ENCODE measurements around the gene NR4A3. TPM values are rescaled to one million over a fixed set of nuclear protein-coding genes. Genes with fewer than 3 reads are reported as not detected.
"Not testable (repeated sequence)": the region's sequence is repeated elsewhere in the genome, so short reads cannot be mapped to it uniquely, and the experiment has no call there.

Gene NR4A3
- total RNA-seq, 1 experiment from 2014 or later, result 0.10 TPM

GRCh38 chr9:99835142-99835541 lies 13.5 kb downstream of the NR4A3 start:
- Histone ChIP-seq H3K27me3 (ENCODE audit: control insufficient read depth, insufficient read depth, low read length) (peaks cover 13% of the 10 kb centered on the region), H3K36me3 (replicated peaks; ENCODE audit: control insufficient read depth, insufficient read depth, low read length) (no peaks in the 10 kb centered on the region), H3K4me3 (ENCODE audit: insufficient read depth, low read depth, low read length) (no peak overlapping the region)
- DNase-seq, result no peak

- DNase-seq, result no peak
- H3K27me3 ChIP-seq (ENCODE audit: control insufficient read depth, insufficient read depth, low read length), result peaks cover 9% of the 10 kb centered on the region
- H3K36me3 ChIP-seq (replicated peaks; ENCODE audit: control insufficient read depth, insufficient read depth, low read length), result no peaks in the 10 kb centered on the region
- H3K4me3 ChIP-seq (ENCODE audit: insufficient read depth, low read depth, low read length), result no peak overlapping the region
Measured at GRCh38 chr9:99835581-99835980, 13.9 kb downstream of the NR4A3 start.

- Histone ChIP-seq H3K27me3 (ENCODE audit: control insufficient read depth, insufficient read depth, low read length) (no peaks in the 10 kb centered on the region), H3K4me3 (ENCODE audit: insufficient read depth, low read depth, low read length) (no peak overlapping the region), H3K36me3 (replicated peaks; ENCODE audit: control insufficient read depth, insufficient read depth, low read length) (no peaks in the 10 kb centered on the region)
- DNase-seq, result no peak
Measured at GRCh38 chr9:99840072-99840471, 18.4 kb downstream of the NR4A3 start.

- H3K27me3 ChIP-seq (ENCODE audit: control insufficient read depth, insufficient read depth, low read length), result no peaks in the 10 kb centered on the region
- H3K4me3 ChIP-seq (ENCODE audit: insufficient read depth, low read depth, low read length), result no peak overlapping the region
- DNase-seq, result no peak
- H3K36me3 ChIP-seq (replicated peaks; ENCODE audit: control insufficient read depth, insufficient read depth, low read length), result no peaks in the 10 kb centered on the region
Measured at GRCh38 chr9:99845063-99845462, 23.4 kb downstream of the NR4A3 start.

- Histone ChIP-seq H3K27me3 (ENCODE audit: control insufficient read depth, insufficient read depth, low read length) (no peaks in the 10 kb centered on the region), H3K4me3 (ENCODE audit: insufficient read depth, low read depth, low read length) (no peak overlapping the region), H3K36me3 (replicated peaks; ENCODE audit: control insufficient read depth, insufficient read depth, low read length) (no peaks in the 10 kb centered on the region)
- no peak for DNase-seq
Measured at GRCh38 chr9:99848447-99848846, 26.8 kb downstream of the NR4A3 start.

GRCh38 chr9:99850736-99851499 lies 29.2 kb downstream of the NR4A3 start:
- DNase-seq, result no peak
- no peak overlapping the region for H3K4me3 ChIP-seq (ENCODE audit: insufficient read depth, low read depth, low read length)
- H3K36me3 ChIP-seq (replicated peaks; ENCODE audit: control insufficient read depth, insufficient read depth, low read length), result no peaks in the 10 kb centered on the region
- H3K27me3 ChIP-seq (ENCODE audit: control insufficient read depth, insufficient read depth, low read length), result no peaks in the 10 kb centered on the region

- Histone ChIP-seq H3K27me3 (ENCODE audit: control insufficient read depth, insufficient read depth, low read length) (no peaks in the 10 kb centered on the region), H3K4me3 (ENCODE audit: insufficient read depth, low read depth, low read length) (no peak overlapping the region), H3K36me3 (replicated peaks; ENCODE audit: control insufficient read depth, insufficient read depth, low read length) (no peaks in the 10 kb centered on the region)
- DNase-seq, result no peak
Measured at GRCh38 chr9:99851500-99851822, 29.8 kb downstream of the NR4A3 start.

GRCh38 chr9:99852617-99853016 lies 30.9 kb downstream of the NR4A3 start:
- DNase-seq, result no peak
- no peaks in the 10 kb centered on the region for H3K27me3 ChIP-seq (ENCODE audit: control insufficient read depth, insufficient read depth, low read length)
- H3K4me3 ChIP-seq (ENCODE audit: insufficient read depth, low read depth, low read length), result no peak overlapping the region
- H3K36me3 ChIP-seq (replicated peaks; ENCODE audit: control insufficient read depth, insufficient read depth, low read length), result no peaks in the 10 kb centered on the region

GRCh38 chr9:99855467-99856176 lies 33.9 kb downstream of the NR4A3 start:
- H3K36me3 ChIP-seq (replicated peaks; ENCODE audit: control insufficient read depth, insufficient read depth, low read length), result no peaks in the 10 kb centered on the region
- no peaks in the 10 kb centered on the region for H3K27me3 ChIP-seq (ENCODE audit: control insufficient read depth, insufficient read depth, low read length)
- H3K4me3 ChIP-seq (ENCODE audit: insufficient read depth, low read depth, low read length), result no peak overlapping the region
- DNase-seq, result peak; percentile 33

- not testable (repeated sequence) for DNase-seq; H3K36me3 ChIP-seq (replicated peaks; ENCODE audit: control insufficient read depth, insufficient read depth, low read length); H3K4me3 ChIP-seq (ENCODE audit: insufficient read depth, low read depth, low read length); H3K27me3 ChIP-seq (ENCODE audit: control insufficient read depth, insufficient read depth, low read length)
Measured at GRCh38 chr9:99857576-99857975, 35.9 kb downstream of the NR4A3 start.

- no peak overlapping the region for H3K4me3 ChIP-seq (ENCODE audit: insufficient read depth, low read depth, low read length)
- no peak for DNase-seq
- H3K27me3 ChIP-seq (ENCODE audit: control insufficient read depth, insufficient read depth, low read length), result no peaks in the 10 kb centered on the region
- no peaks in the 10 kb centered on the region for H3K36me3 ChIP-seq (replicated peaks; ENCODE audit: control insufficient read depth, insufficient read depth, low read length)
Measured at GRCh38 chr9:99858087-99858486, 36.4 kb downstream of the NR4A3 start.

GRCh38 chr9:99859243-99859980 lies 37.7 kb downstream of the NR4A3 start:
- DNase-seq, result peak; percentile 29
- Histone ChIP-seq H3K36me3 (replicated peaks; ENCODE audit: control insufficient read depth, insufficient read depth, low read length) (no peaks in the 10 kb centered on the region), H3K27me3 (ENCODE audit: control insufficient read depth, insufficient read depth, low read length) (no peaks in the 10 kb centered on the region), H3K4me3 (ENCODE audit: insufficient read depth, low read depth, low read length) (no peak overlapping the region)

GRCh38 chr9:99860266-99860665 lies 38.6 kb downstream of the NR4A3 start:
- Histone ChIP-seq H3K4me3 (ENCODE audit: insufficient read depth, low read depth, low read length) (no peak overlapping the region), H3K27me3 (ENCODE audit: control insufficient read depth, insufficient read depth, low read length) (no peaks in the 10 kb centered on the region), H3K36me3 (replicated peaks; ENCODE audit: control insufficient read depth, insufficient read depth, low read length) (no peaks in the 10 kb centered on the region)
- no peak for DNase-seq

- DNase-seq, result no peak
- H3K36me3 ChIP-seq (replicated peaks; ENCODE audit: control insufficient read depth, insufficient read depth, low read length), result no peaks in the 10 kb centered on the region
- no peaks in the 10 kb centered on the region for H3K27me3 ChIP-seq (ENCODE audit: control insufficient read depth, insufficient read depth, low read length)
- no peak overlapping the region for H3K4me3 ChIP-seq (ENCODE audit: insufficient read depth, low read depth, low read length)
Measured at GRCh38 chr9:99863955-99864354, 42.3 kb downstream of the NR4A3 start.

GRCh38 chr9:99866398-99866797 lies 44.7 kb downstream of the NR4A3 start:
- no peak for DNase-seq
- Histone ChIP-seq H3K36me3 (replicated peaks; ENCODE audit: control insufficient read depth, insufficient read depth, low read length) (no peaks in the 10 kb centered on the region), H3K27me3 (ENCODE audit: control insufficient read depth, insufficient read depth, low read length) (no peaks in the 10 kb centered on the region), H3K4me3 (ENCODE audit: insufficient read depth, low read depth, low read length) (no peak overlapping the region)

Measured in H7 (cell line).